Skin epidermis (tissue), 12 donors: ENCODE data around the gene RNF214.
"Not testable (repeated sequence)": the region's sequence is repeated elsewhere in the genome, so short reads cannot be mapped to it uniquely, and the experiment has no call there.

Experiments
- H3K27ac ChIP-seq, 21 experiments: fragments of 200-600 bp; sonication (generic) in 11 of 21; one replicate each; pipeline ENCODE4 v1.5.0; 2020; ENCODE audit warnings: mild to moderate bottlenecking in 3 of 21, inconsistent platforms in 2 of 21, moderate library complexity in 2 of 21
- H3K4me3 ChIP-seq, 7 experiments: fragments of 200-600 bp; sonication (generic) in 2 of 7; one replicate each; pipeline ENCODE4 v1.5.0; 2020; ENCODE audit warnings: inconsistent platforms in 2 of 7, mild to moderate bottlenecking in 2 of 7, moderate library complexity in 1 of 7

RNF214 gene

GRCh38 chr11:117209351-117210125 lies 22.9 kb upstream of the RNF214 start:
- H3K4me3 ChIP-seq, H3K27ac ChIP-seq: not testable (repeated sequence)

- no peak overlapping the region for H3K4me3 ChIP-seq
- no peak overlapping the region for H3K27ac ChIP-seq
Measured at GRCh38 chr11:117210620-117211019, 21.9 kb upstream of the RNF214 start.

- Histone ChIP-seq H3K4me3 (no peak overlapping the region), H3K27ac (no peak overlapping the region)
Measured at GRCh38 chr11:117212697-117213355, 19.6 kb upstream of the RNF214 start.

GRCh38 chr11:117214404-117215110 lies 17.9 kb upstream of the RNF214 start:
- H3K4me3 ChIP-seq: no peak overlapping the region

GRCh38 chr11:117217141-117218084 lies 15.1 kb upstream of the RNF214 start:
- Histone ChIP-seq H3K4me3 (no peak overlapping the region), H3K27ac (peak overlapping the region in 11 of 21 experiments; percentile 8 to 81 (median 55))

More at GRCh38 chr11:117214404-117215110, 17.9 kb upstream of the RNF214 start:
- H3K27ac ChIP-seq: no peak overlapping the region

- no peak overlapping the region for H3K4me3 ChIP-seq
Measured at GRCh38 chr11:117218133-117218915, 14.1 kb upstream of the RNF214 start.

GRCh38 chr11:117219001-117219400 lies 13.5 kb upstream of the RNF214 start:
- peak overlapping the region in 7 of 21 experiments; percentile 3 to 81 (median 58) for H3K27ac ChIP-seq
- H3K4me3 ChIP-seq: no peak overlapping the region

More at GRCh38 chr11:117218133-117218915, 14.1 kb upstream of the RNF214 start:
- H3K27ac ChIP-seq: peak overlapping the region in 11 of 21 experiments; percentile 8 to 81 (median 55)

GRCh38 chr11:117219455-117219854 lies 13.0 kb upstream of the RNF214 start:
- Histone ChIP-seq H3K27ac (peak overlapping the region in 6 of 21 experiments; percentile 5 to 80 (median 60)), H3K4me3 (no peak overlapping the region)

- Histone ChIP-seq H3K4me3 (no peak overlapping the region), H3K27ac (peak overlapping the region in 11 of 21 experiments; percentile 1 to 80 (median 55))
Measured at GRCh38 chr11:117219995-117220394, 12.5 kb upstream of the RNF214 start.

- Histone ChIP-seq H3K27ac (peak overlapping the region in 14 of 21 experiments; percentile 4 to 80 (median 61)), H3K4me3 (no peak overlapping the region)
Measured at GRCh38 chr11:117220568-117220967, 11.9 kb upstream of the RNF214 start.

GRCh38 chr11:117220999-117221774 lies 11.3 kb upstream of the RNF214 start:
- Histone ChIP-seq H3K4me3 (no peak overlapping the region), H3K27ac (peak overlapping the region in 17 of 21 experiments; percentile 4 to 80 (median 56))

- H3K4me3 ChIP-seq: no peak overlapping the region
- peak overlapping the region in 10 of 21 experiments; percentile 4 to 80 (median 61) for H3K27ac ChIP-seq
Measured at GRCh38 chr11:117221775-117222517, 10.5 kb upstream of the RNF214 start.

- H3K27ac ChIP-seq: peak overlapping the region in 5 of 21 experiments; percentile 8 to 80 (median 43)
- H3K4me3 ChIP-seq: no peak overlapping the region
Measured at GRCh38 chr11:117222991-117223740, 9.3 kb upstream of the RNF214 start.

GRCh38 chr11:117223741-117224689 lies 8.5 kb upstream of the RNF214 start:
- H3K27ac ChIP-seq: peak overlapping the region in 4 of 21 experiments; percentile 8 to 47 (median 42)
- no peak overlapping the region for H3K4me3 ChIP-seq

GRCh38 chr11:117225553-117226170 lies 6.8 kb upstream of the RNF214 start:
- Histone ChIP-seq H3K4me3 (no peak overlapping the region), H3K27ac (no peak overlapping the region)
